ENCODE data around the gene ATP5PF. TPM values are rescaled to one million over a fixed set of nuclear protein-coding genes. Genes with fewer than 3 reads are reported as not detected.
A peak's percentile ranks its signal among the peaks of the same experiment; 100 is the strongest.
"Not testable (repeated sequence)": the region's sequence is repeated elsewhere in the genome, so short reads cannot be mapped to it uniquely, and the experiment has no call there.

ATP5PF gene
- total RNA-seq, 1 experiment from 2014 or later: 114 TPM

- DNase-seq (ENCODE audit: low read depth): no peak
Measured at GRCh38 chr21:25722631-25723030, 12.1 kb downstream of the ATP5PF start.

- no peak for DNase-seq (ENCODE audit: low read depth)
Measured at GRCh38 chr21:25721987-25722386, 12.7 kb downstream of the ATP5PF start.

GRCh38 chr21:25717491-25718147, 17.1 kb downstream of the ATP5PF start:
- DNase-seq (ENCODE audit: low read depth): no peak

- not testable (repeated sequence) for DNase-seq (ENCODE audit: low read depth)
Measured at GRCh38 chr21:25714066-25714465, 20.6 kb downstream of the ATP5PF start.

- DNase-seq (ENCODE audit: low read depth): no peak
Measured at GRCh38 chr21:25710550-25710949, 24.2 kb downstream of the ATP5PF start.

GRCh38 chr21:25709684-25710265, 24.9 kb downstream of the ATP5PF start:
- DNase-seq (ENCODE audit: low read depth): no peak

GRCh38 chr21:25708467-25709065, 26.1 kb downstream of the ATP5PF start:
- DNase-seq (ENCODE audit: low read depth): peak; percentile 56

GRCh38 chr21:25701529-25701928, 33.2 kb downstream of the ATP5PF start:
- no peak for DNase-seq (ENCODE audit: low read depth)

- no peak for DNase-seq (ENCODE audit: low read depth)
Measured at GRCh38 chr21:25700741-25701140, 34.0 kb downstream of the ATP5PF start.

GRCh38 chr21:25695461-25695860, 39.2 kb downstream of the ATP5PF start:
- not testable (repeated sequence) for DNase-seq (ENCODE audit: low read depth)

- no peak for DNase-seq (ENCODE audit: low read depth)
Measured at GRCh38 chr21:25691976-25692375, 42.7 kb downstream of the ATP5PF start.

GRCh38 chr21:25689226-25689625, 45.5 kb downstream of the ATP5PF start:
- peak; percentile 59 for DNase-seq (ENCODE audit: low read depth)

GRCh38 chr21:25688275-25689155, 46.2 kb downstream of the ATP5PF start:
- no peak for DNase-seq (ENCODE audit: low read depth)

GRCh38 chr21:25687787-25688186, 46.9 kb downstream of the ATP5PF start:
- DNase-seq (ENCODE audit: low read depth): no peak

GRCh38 chr21:25682382-25682781, 52.3 kb downstream of the ATP5PF start:
- DNase-seq (ENCODE audit: low read depth): no peak

- DNase-seq (ENCODE audit: low read depth): no peak
Measured at GRCh38 chr21:25676451-25676850, 58.3 kb downstream of the ATP5PF start.

Other genes starting within 250 kb of the ATP5PF start
- gene MRPL39, start 127.4 kb downstream of the ATP5PF start, total RNA-seq (2014; rRNA removed): 34.6 and 35.0 TPM in 2 replicates
- 5.6 and 6.0 TPM in 2 replicates for gene JAM2, start 95.6 kb downstream of the ATP5PF start, total RNA-seq (2014; rRNA removed)
- gene GABPA, start 68 bp upstream of the ATP5PF start, total RNA-seq (2014; rRNA removed): 21.9 and 25.5 TPM in 2 replicates